HepG2 (cell line): ENCODE data around the gene SULT1C4. TPM values are rescaled to one million over a fixed set of nuclear protein-coding genes. Genes with fewer than 3 reads are reported as not detected.

Experiments
- ARNT ChIP-seq: fragments of 450-650 bp; IDR thresholded peaks from 2 replicates; pipeline ENCODE4 v1.6.1; 2017
- HNRNPK ChIP-seq: fragments of 200-400 bp; formaldehyde crosslinking; IDR thresholded peaks from 2 replicates; pipeline ENCODE4 v1.6.1; 2018; ENCODE audit warnings: low read length, low read depth, moderate library complexity, mild to moderate bottlenecking; ENCODE audit not compliant: poor library complexity, severe bottlenecking
- MED1 ChIP-seq: sonication (generic); formaldehyde crosslinking; IDR thresholded peaks from 2 replicates; pipeline ENCODE4 v1.4.0; 2020; ENCODE audit warnings: missing genetic modification reagents
- RFX3 ChIP-seq: IDR thresholded peaks from 2 replicates; pipeline ENCODE4 v1.6.1; 2016; ENCODE audit warnings: missing biosample characterization, missing genetic modification reagents
- TBX3 ChIP-seq: fragments of 450-650 bp; IDR thresholded peaks from 2 replicates; pipeline ENCODE4 v1.6.1; 2017; ENCODE audit warnings: antibody characterized with exemption, mild to moderate bottlenecking, inconsistent platforms, borderline replicate concordance
- ZEB1 ChIP-seq: IDR thresholded peaks from 2 replicates; pipeline ENCODE4 v1.6.1; 2012; ENCODE audit warnings: mild to moderate bottlenecking, low read depth, inconsistent platforms; ENCODE audit not compliant: insufficient replicate concordance
- ZNF460 ChIP-seq: sonication (generic); formaldehyde crosslinking; IDR thresholded peaks from 2 replicates; pipeline ENCODE4 v1.5.1; 2020; ENCODE audit warnings: missing genetic modification reagents, mild to moderate bottlenecking, borderline replicate concordance
- ZNF644 ChIP-seq: IDR thresholded peaks from 2 replicates; pipeline ENCODE4 v1.6.1; 2016; ENCODE audit warnings: low read depth
- ZNF670 ChIP-seq: sonication (generic); formaldehyde crosslinking; IDR thresholded peaks from 2 replicates; pipeline ENCODE4 v1.8.0; 2022; ENCODE audit warnings: mild to moderate bottlenecking, missing genetic modification reagents, borderline replicate concordance
- ZNF766 ChIP-seq: sonication (generic); formaldehyde crosslinking; IDR thresholded peaks from 2 replicates; pipeline ENCODE4 v1.5.0; 2020; ENCODE audit warnings: missing genetic modification reagents, borderline replicate concordance
- ZSCAN20 ChIP-seq: sonication (generic); formaldehyde crosslinking; IDR thresholded peaks from 2 replicates; pipeline ENCODE4 v1.4.0; 2020; ENCODE audit warnings: missing genetic modification reagents, mild to moderate bottlenecking, borderline replicate concordance
- ZSCAN9 ChIP-seq: IDR thresholded peaks from 2 replicates; pipeline ENCODE4 v1.6.1; 2016; ENCODE audit warnings: borderline replicate concordance
- polyA plus RNA-seq, 8 experiments: library from polyadenylated mRNA; depleted of rRNA in 3 of 8; stranded (reverse) in 7 of 8; unstranded in 1 of 8; fragments of >200 nt; fragmentation: Illumina TruSeq in 4 of 8; extraction: Trizol in 4 of 8; gene quantifications; 2 replicates each; pipeline versions ENCODE4 v1.2.1 to v1.2.3, GENCODE V29; 2011 to 2016; ENCODE audit warnings: low read depth in 4 of 8, missing spikeins in 1 of 8, mixed read lengths in 1 of 8; ENCODE audit not compliant: insufficient read depth in 1 of 8
- total RNA-seq, 5 experiments: library from RNA; depleted of rRNA; stranded (reverse); fragments of >200 nt; fragmentation: Illumina TruSeq; extraction: Trizol; gene quantifications; 2 replicates each; pipeline ENCODE4 v1.2.3, GENCODE V29; 2016; ENCODE audit warnings: low read depth in 1 of 5
- TF ChIP-seq, protein P1 (sequence below): sonication (generic); formaldehyde crosslinking; IDR thresholded peaks from 2 replicates; pipeline ENCODE4 v1.4.0; 2020; ENCODE audit warnings: missing genetic modification reagents
- TF ChIP-seq, protein P2 (sequence below): IDR thresholded peaks from 2 replicates; pipeline ENCODE4 v1.6.1; 2016; ENCODE audit warnings: low read depth, control low read depth

Gene SULT1C4
- total and polyA plus RNA-seq, 2 of the 13 experiments (the other 11 are each of a cell fraction or from before 2014, with no cell fraction given) = 1.3 to 8.6 TPM

DNA sequence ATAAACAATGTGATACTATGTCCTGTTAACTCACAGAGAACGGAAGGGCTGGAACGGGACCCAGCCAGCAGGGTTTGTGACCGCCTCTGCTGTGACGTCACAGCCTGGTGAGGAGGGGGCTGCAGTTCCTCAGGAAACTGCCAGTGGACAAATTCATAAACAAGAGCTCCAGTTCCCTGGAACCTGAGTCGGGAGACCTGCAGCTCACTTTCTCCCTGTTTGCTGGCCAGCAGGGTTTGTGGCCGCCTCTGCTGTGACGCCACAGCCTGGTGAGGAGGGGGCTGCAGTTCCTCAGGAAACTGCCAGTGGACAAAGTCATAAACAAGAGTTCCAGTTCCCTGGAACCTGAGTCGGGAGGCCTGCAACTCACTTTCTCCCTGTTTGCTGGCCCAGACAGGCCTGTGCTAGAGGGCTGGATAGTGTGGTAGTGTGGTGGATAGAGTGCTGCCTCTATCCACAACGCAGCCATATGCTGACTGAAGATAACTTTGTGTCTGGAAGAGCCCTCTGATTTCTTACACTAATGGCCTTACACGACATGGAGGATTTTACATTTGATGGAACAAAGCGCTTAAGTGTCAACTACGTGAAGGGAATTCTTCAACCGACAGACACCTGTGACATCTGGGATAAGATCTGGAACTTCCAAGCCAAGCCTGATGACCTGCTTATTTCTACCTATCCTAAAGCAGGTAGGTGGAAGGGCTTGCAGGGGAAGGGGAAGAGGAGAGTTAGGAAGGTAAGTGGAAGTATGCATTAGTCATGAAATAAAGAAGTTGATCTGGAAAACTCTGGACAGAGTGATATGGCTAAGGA, at the start of gene SULT1C4 (continued):
- TF ChIP-seq, protein P1, sequence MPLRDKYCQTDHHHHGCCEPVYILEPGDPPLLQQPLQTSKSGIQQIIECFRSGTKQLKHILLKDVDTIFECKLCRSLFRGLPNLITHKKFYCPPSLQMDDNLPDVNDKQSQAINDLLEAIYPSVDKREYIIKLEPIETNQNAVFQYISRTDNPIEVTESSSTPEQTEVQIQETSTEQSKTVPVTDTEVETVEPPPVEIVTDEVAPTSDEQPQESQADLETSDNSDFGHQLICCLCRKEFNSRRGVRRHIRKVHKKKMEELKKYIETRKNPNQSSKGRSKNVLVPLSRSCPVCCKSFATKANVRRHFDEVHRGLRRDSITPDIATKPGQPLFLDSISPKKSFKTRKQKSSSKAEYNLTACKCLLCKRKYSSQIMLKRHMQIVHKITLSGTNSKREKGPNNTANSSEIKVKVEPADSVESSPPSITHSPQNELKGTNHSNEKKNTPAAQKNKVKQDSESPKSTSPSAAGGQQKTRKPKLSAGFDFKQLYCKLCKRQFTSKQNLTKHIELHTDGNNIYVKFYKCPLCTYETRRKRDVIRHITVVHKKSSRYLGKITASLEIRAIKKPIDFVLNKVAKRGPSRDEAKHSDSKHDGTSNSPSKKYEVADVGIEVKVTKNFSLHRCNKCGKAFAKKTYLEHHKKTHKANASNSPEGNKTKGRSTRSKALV (CRISPR knock-in tag) = no peak
- no peak for TF ChIP-seq ZNF766
- TF ChIP-seq ZSCAN9 (CRISPR knock-in tag) = no peak
- peak; percentile 1 for TF ChIP-seq ZEB1
- no peak for TF ChIP-seq ZNF644 (CRISPR knock-in tag)
- no peak for TF ChIP-seq ZSCAN20
- no peak for TF ChIP-seq MED1 (CRISPR knock-in tag)
- no peak for TF ChIP-seq ARNT
- TF ChIP-seq TBX3 = no peak
- no peak for TF ChIP-seq RFX3 (CRISPR knock-in tag)
- TF ChIP-seq, protein P2, sequence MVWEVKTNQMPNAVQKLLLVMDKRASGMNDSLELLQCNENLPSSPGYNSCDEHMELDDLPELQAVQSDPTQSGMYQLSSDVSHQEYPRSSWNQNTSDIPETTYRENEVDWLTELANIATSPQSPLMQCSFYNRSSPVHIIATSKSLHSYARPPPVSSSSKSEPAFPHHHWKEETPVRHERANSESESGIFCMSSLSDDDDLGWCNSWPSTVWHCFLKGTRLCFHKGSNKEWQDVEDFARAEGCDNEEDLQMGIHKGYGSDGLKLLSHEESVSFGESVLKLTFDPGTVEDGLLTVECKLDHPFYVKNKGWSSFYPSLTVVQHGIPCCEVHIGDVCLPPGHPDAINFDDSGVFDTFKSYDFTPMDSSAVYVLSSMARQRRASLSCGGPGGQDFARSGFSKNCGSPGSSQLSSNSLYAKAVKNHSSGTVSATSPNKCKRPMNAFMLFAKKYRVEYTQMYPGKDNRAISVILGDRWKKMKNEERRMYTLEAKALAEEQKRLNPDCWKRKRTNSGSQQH (CRISPR knock-in tag) = 0 out of 2 replicates have a peak, but pooled peaks have one; percentile 24
- no peak for TF ChIP-seq HNRNPK
- no peak for TF ChIP-seq ZNF460
- TF ChIP-seq ZNF670 (CRISPR knock-in tag) = no peak
- TF ChIP-seq, all 625 proteins: peak for 83
